ENCODE measurements around the gene PSTPIP1.

The PSTPIP1 gene

GRCh38 chr15:77035584-77035983 is 40.7 kb downstream of the PSTPIP1 start:
- no peak for DNase-seq (ENCODE audit: low read depth)
- TF ChIP-seq, protein P1, sequence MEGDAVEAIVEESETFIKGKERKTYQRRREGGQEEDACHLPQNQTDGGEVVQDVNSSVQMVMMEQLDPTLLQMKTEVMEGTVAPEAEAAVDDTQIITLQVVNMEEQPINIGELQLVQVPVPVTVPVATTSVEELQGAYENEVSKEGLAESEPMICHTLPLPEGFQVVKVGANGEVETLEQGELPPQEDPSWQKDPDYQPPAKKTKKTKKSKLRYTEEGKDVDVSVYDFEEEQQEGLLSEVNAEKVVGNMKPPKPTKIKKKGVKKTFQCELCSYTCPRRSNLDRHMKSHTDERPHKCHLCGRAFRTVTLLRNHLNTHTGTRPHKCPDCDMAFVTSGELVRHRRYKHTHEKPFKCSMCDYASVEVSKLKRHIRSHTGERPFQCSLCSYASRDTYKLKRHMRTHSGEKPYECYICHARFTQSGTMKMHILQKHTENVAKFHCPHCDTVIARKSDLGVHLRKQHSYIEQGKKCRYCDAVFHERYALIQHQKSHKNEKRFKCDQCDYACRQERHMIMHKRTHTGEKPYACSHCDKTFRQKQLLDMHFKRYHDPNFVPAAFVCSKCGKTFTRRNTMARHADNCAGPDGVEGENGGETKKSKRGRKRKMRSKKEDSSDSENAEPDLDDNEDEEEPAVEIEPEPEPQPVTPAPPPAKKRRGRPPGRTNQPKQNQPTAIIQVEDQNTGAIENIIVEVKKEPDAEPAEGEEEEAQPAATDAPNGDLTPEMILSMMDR (IDR thresholded peaks at IDR 0.05; ENCODE audit: control insufficient read depth, extremely low read depth, insufficient read depth): no peak
- H3K4me3 ChIP-seq (ENCODE audit: low read depth, low read length): no peak overlapping the region

DNA sequence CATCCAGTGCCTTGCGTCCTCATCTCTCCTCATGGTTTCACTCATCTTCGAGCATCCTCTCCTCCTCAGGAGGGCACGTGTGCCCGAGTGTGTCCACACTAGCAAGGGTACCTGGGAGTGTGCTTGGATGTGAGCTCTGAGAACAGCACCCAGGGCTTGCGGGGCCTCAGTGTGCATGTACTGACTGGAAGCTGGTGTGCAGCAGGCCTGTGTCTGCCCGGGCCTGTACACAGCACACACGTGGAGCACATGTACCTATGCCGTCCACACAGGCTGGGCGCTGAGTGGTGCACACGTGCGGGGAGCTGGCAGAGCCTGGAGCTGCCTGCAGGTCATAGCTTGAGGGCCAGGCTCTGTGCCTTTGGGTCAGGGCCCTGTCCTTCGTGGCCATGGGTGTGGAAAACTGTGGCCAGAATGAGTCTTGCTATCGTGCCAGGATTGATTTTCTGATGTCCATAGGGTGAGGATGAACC is 41.1 kb downstream of the PSTPIP1 start:
- H3K4me3 ChIP-seq (ENCODE audit: low read depth, low read length): no peak overlapping the region
- TF ChIP-seq, protein P1 (IDR thresholded peaks at IDR 0.05; ENCODE audit: control insufficient read depth, extremely low read depth, insufficient read depth): no peak
- DNase-seq (ENCODE audit: low read depth): no peak

GRCh38 chr15:77036537-77037387 is 41.8 kb downstream of the PSTPIP1 start:
- no peak for DNase-seq (ENCODE audit: low read depth)
- TF ChIP-seq, protein P1 (IDR thresholded peaks at IDR 0.05; ENCODE audit: control insufficient read depth, extremely low read depth, insufficient read depth): no peak
- H3K4me3 ChIP-seq (ENCODE audit: low read depth, low read length): no peak overlapping the region

- no peak overlapping the region for H3K4me3 ChIP-seq (ENCODE audit: low read depth, low read length)
- TF ChIP-seq, protein P1 (IDR thresholded peaks at IDR 0.05; ENCODE audit: control insufficient read depth, extremely low read depth, insufficient read depth): no peak
- no peak for DNase-seq (ENCODE audit: low read depth)
Observed at GRCh38 chr15:77037388-77038209, 42.7 kb downstream of the PSTPIP1 start.

DNA sequence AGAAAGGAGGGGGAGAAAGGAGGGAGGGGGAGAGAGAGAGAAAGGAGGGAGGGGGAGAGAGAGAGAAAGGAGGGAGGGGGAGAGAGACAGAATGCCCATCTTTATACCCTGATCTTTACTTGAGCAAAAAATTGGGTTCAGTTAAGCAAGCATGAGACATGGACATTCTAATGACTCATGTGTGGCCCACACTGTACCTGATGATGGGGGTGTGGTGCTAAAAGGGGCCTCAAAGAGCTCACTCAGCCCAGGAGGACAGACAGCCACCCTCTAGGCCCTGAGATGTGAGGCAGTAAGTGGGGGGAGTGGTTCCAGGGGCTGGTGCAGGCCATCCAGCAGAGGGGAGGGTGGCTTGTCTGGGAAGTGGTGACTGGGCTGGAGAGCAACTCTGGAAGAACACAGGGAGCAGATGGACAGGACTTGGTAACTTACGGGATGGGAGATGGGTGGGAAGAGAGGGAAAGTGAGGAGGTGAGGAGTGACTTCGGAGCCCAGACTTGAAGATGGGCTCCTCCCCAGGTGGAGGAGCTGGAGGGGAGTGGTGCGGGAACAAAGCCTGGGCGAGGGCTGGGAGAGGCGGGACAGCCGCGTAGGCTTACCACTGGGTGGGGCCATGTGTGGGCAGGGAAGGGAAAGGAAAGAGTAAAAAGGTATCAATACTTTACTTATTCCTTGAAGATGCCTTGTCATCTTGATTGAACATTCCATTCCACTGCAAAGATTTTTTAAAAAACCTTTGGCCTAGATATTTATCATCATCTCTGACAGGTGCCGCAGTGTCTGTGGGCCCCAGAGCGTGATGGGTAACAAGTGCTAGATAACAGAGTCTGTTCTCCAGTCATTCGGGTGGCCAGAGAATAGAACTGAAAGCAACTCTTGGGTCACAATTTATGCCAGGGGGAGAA is 43.6 kb downstream of the PSTPIP1 start:
- TF ChIP-seq, protein P1 (IDR thresholded peaks at IDR 0.05; ENCODE audit: control insufficient read depth, extremely low read depth, insufficient read depth): no peak
- no peak overlapping the region for H3K4me3 ChIP-seq (ENCODE audit: low read depth, low read length)
- no peak for DNase-seq (ENCODE audit: low read depth)

DNA sequence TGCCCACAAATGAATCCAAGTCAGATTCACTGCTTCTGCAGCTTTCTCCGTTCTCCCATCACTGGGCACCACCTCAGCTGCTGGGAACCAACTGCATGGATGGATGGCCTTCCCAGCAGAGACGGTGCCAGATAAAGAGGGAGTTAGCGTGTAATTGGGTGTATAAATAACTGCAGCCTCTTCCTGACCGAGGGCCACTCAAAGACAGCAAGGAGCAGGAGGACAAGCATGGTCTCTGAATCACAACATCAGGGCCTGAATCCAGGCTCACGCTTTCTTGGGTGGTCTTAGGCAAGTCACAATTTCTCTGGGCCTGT is 44.2 kb downstream of the PSTPIP1 start:
- H3K4me3 ChIP-seq (ENCODE audit: low read depth, low read length): no peak overlapping the region
- DNase-seq (ENCODE audit: low read depth): no peak
- TF ChIP-seq, protein P1 (IDR thresholded peaks at IDR 0.05; ENCODE audit: control insufficient read depth, extremely low read depth, insufficient read depth): no peak

Data from LNCaP clone FGC (cell line).